IPS-18a (cell line): ENCODE measurements around the gene TCEAL8.
"Not testable (repeated sequence)": the region's sequence is repeated elsewhere in the genome, so short reads cannot be mapped to it uniquely, and the experiment has no call there.

Experiments used
- H3K27ac ChIP-seq: one replicate; pipeline ENCODE4 v1.5.1; 2013; ENCODE audit warnings: low read length
- H3K27me3 ChIP-seq: one replicate; pipeline ENCODE4 v1.6.1; 2013; ENCODE audit warnings: mild to moderate bottlenecking, low read length; ENCODE audit not compliant: control insufficient read depth, insufficient read depth
- H3K36me3 ChIP-seq: one replicate; pipeline ENCODE4 v1.6.1; 2013; ENCODE audit warnings: low read depth, low read length; ENCODE audit not compliant: control insufficient read depth
- H3K4me1 ChIP-seq: one replicate; pipeline ENCODE4 v1.6.1; 2013; ENCODE audit warnings: low read depth, low read length; ENCODE audit not compliant: control insufficient read depth
- H3K4me3 ChIP-seq: one replicate; pipeline ENCODE4 v1.5.1; 2013; ENCODE audit warnings: low read length
- H3K9ac ChIP-seq: one replicate; pipeline ENCODE4 v1.6.1; 2013; ENCODE audit warnings: mild to moderate bottlenecking, low read length, moderate library complexity
- H3K9me3 ChIP-seq: one replicate; pipeline ENCODE4 v1.6.1; 2013; ENCODE audit warnings: low read depth, low read length; ENCODE audit not compliant: control insufficient read depth

TCEAL8 gene

DNA sequence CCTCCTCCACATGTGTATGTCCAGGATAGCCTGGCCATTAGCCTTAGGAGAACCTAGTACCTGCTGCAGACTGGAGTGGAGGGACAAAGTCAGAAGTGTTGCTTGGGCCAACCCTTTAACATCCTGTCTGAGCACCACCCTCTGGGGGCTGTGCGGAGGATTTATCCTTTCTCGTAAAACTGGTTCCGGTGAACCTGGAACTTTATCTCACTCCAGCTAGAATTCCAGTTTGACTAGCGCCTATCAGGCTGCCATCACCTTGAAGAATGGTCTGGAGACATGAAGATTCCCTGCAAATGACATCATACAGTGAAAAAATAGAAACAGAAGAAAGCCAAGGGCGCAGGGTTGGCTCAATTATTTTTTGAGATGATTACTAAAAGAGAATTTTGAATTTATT lies 4.0 kb downstream of the TCEAL8 start:
- Histone ChIP-seq H3K9me3 (no peaks in the 10 kb centered on the region), H3K27me3 (no peaks in the 10 kb centered on the region), H3K9ac (no peak overlapping the region), H3K36me3 (peaks cover 18% of the 10 kb centered on the region), H3K4me1 (peaks cover 17% of the 10 kb centered on the region), H3K4me3 (no peak overlapping the region), H3K27ac (no peak overlapping the region)

DNA sequence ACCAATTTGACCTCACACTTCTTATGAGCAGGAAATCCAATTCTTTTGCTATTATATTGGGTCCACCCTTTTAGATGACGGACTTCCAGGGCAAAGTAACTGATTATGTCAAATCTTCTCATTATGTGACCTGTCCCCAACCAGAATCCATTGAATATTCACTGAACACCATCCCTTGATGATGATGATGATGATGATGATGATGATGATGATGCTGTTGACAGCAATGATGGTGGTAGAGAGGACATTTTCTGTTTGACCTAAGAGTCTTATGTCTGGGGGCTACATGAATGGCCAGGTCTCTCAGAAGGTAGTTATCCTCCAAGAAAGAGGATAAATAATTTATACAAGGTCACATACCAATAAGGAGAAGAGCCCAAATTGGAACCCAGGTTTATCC lies 5.2 kb downstream of the TCEAL8 start:
- Histone ChIP-seq H3K27me3 (no peaks in the 10 kb centered on the region), H3K36me3 (peaks cover 18% of the 10 kb centered on the region), H3K9me3 (no peaks in the 10 kb centered on the region), H3K9ac (no peak overlapping the region), H3K4me3 (no peak overlapping the region), H3K4me1 (peaks cover 9% of the 10 kb centered on the region), H3K27ac (no peak overlapping the region)

DNA sequence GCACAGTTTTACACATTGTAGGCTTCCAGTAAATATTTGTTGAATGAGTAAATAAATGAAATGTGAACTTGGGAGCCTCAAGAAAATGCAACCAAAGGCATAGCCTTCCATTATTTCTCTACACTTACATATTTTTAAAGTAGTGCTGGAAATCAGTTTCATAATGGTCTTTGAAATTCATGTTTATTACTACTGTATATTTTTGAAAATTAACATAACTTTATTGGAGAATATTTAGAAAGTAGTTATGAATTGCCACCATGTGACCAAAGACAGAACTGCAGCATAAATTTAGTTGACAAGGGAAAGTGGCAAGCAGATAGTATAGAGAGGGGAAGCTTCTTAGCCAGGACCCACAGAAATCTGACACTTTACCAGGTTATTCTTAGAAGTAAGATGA lies 6.4 kb downstream of the TCEAL8 start:
- no peak overlapping the region for H3K9ac ChIP-seq

DNA sequence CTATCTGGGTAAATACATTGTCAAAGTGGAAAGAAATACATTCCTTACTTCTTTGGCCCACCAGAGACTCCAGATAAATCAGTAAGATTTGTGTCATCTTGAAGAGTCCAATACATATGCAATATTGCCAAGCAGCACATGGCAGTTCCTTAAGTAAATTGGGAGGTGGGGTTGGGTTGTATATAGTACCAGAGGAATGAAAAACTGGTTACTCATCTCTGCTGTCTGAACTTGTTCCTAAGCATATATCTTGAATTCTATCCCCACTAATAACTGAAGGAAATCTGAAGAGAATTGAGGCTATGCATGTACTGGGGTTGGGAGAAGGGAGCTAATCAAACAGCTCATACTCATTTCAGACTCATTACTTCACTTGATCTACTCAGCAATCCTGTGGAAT lies 14.8 kb downstream of the TCEAL8 start:
- H3K36me3 ChIP-seq = no peaks in the 10 kb centered on the region
- no peak overlapping the region for H3K27ac ChIP-seq
- H3K9me3 ChIP-seq = no peaks in the 10 kb centered on the region
- no peaks in the 10 kb centered on the region for H3K27me3 ChIP-seq
- no peak overlapping the region for H3K4me3 ChIP-seq
- no peaks in the 10 kb centered on the region for H3K4me1 ChIP-seq
- no peak overlapping the region for H3K9ac ChIP-seq

More for the DNA sequence above, 6.4 kb downstream of the TCEAL8 start:
- Histone ChIP-seq H3K4me1 (peaks cover 8% of the 10 kb centered on the region), H3K27ac (no peak overlapping the region), H3K36me3 (peaks cover 16% of the 10 kb centered on the region), H3K9me3 (no peaks in the 10 kb centered on the region), H3K4me3 (no peak overlapping the region), H3K27me3 (no peaks in the 10 kb centered on the region)

DNA sequence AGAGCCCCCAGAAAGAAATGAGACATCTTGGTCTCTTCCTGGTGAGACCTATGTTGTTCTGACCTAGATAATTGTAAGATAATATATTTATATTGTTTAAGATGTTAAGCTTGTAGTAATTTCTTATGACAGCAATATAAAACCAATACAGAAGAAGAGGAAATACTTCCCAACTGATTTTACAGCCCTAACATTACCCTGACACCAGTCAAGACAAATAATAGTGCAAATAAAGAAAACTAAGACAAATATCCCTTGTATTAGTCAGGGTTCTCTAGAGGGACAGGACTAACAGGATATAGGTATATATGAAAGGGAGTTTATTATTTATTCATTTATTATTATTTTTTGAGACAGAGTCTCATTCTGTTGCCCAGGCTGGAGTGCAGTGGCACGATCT lies 18.7 kb downstream of the TCEAL8 start:
- H3K9ac ChIP-seq = no peak overlapping the region
- H3K27ac ChIP-seq = no peak overlapping the region

DNA sequence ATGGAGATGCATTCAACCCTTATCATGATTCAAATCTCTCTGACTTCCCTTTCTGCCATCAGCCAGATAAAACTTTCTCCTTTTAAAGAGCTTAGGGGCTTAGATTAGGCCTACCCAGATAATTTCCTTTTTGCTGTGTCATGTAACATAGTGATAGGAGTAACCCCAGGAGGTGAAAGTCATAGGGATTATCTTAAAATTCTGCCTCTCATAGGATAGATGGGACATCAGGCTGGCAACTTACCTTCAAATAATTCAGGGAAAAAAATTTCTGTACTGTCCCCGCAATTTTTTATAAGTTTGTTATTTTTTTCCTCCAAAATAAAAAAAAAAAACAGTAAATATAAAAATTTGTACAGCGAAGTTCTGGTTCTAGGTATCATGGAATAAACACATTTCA lies 19.3 kb downstream of the TCEAL8 start:
- not testable (repeated sequence) for H3K4me3 ChIP-seq

More for the DNA sequence above, 18.7 kb downstream of the TCEAL8 start:
- H3K4me1 ChIP-seq = no peaks in the 10 kb centered on the region
- H3K4me3 ChIP-seq = no peak overlapping the region
- no peaks in the 10 kb centered on the region for H3K36me3 ChIP-seq
- no peaks in the 10 kb centered on the region for H3K27me3 ChIP-seq
- H3K9me3 ChIP-seq = no peaks in the 10 kb centered on the region

DNA sequence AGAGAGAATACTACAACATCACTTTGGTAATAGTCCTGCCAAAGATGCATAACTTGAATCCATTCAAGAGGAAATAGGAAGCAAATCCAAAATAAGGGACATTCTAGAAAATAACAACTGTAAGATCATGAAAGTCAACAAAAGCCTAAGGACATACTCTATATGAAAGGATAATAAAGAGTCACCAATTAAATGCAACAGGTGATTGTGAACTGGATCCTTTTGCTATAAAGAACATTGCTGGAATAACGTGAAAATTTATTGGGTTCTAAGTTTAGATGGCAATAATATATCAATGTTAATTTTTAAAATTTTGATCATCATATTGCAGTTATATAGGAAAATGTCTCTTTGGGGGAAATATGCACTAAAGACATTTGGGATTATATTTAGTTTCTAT lies 20.1 kb downstream of the TCEAL8 start:
- Histone ChIP-seq H3K36me3 (no peaks in the 10 kb centered on the region), H3K9me3 (no peaks in the 10 kb centered on the region), H3K4me3 (no peak overlapping the region), H3K9ac (no peak overlapping the region), H3K27me3 (no peaks in the 10 kb centered on the region), H3K4me1 (no peaks in the 10 kb centered on the region), H3K27ac (no peak overlapping the region)

More for the DNA sequence above, 19.3 kb downstream of the TCEAL8 start:
- not testable (repeated sequence) for H3K27me3 ChIP-seq, H3K4me1 ChIP-seq, H3K36me3 ChIP-seq, H3K9ac ChIP-seq, H3K9me3 ChIP-seq, H3K27ac ChIP-seq

DNA sequence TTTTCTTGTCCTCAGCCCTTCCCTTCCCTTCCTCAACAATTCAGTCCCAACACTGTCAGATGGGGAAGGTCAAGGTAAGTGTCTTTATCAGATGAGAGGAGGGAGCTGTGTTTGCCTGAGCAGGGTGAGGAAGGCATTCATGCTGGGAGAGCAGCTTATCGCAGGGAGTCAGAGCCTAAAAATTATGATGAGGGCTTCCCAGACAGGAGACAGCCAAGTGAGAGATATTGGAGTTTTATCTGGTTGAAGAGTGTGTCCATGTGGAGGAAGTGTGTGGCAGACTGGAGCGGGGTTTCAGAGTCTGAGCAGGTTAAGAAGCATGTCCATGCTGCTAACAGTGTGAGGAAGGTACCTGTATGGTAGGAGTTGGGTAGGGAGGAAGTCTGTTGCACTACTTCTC lies 21.7 kb downstream of the TCEAL8 start:
- Histone ChIP-seq H3K36me3 (no peaks in the 10 kb centered on the region), H3K27ac (no peak overlapping the region), H3K9me3 (no peaks in the 10 kb centered on the region), H3K9ac (no peak overlapping the region), H3K4me3 (no peak overlapping the region), H3K27me3 (no peaks in the 10 kb centered on the region), H3K4me1 (no peaks in the 10 kb centered on the region)

DNA sequence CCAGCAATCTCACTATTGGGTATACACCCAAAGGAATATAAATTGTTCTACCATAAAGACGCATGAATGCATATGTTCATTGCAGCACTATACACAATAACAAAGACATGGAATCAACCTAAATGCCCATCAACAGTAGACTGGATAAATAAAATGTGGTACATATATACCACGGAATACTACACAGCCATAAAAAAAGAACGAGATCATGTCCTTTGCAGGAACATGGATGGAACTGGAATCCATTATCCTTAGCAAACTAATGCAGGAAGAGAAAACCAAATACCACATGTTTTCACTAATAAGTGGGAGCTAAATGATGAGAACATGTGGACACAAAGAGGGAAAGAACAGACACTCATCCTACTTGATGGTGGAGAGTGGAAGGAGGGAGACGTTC lies 29.0 kb downstream of the TCEAL8 start:
- H3K27me3 ChIP-seq, H3K27ac ChIP-seq: not testable (repeated sequence)

DNA sequence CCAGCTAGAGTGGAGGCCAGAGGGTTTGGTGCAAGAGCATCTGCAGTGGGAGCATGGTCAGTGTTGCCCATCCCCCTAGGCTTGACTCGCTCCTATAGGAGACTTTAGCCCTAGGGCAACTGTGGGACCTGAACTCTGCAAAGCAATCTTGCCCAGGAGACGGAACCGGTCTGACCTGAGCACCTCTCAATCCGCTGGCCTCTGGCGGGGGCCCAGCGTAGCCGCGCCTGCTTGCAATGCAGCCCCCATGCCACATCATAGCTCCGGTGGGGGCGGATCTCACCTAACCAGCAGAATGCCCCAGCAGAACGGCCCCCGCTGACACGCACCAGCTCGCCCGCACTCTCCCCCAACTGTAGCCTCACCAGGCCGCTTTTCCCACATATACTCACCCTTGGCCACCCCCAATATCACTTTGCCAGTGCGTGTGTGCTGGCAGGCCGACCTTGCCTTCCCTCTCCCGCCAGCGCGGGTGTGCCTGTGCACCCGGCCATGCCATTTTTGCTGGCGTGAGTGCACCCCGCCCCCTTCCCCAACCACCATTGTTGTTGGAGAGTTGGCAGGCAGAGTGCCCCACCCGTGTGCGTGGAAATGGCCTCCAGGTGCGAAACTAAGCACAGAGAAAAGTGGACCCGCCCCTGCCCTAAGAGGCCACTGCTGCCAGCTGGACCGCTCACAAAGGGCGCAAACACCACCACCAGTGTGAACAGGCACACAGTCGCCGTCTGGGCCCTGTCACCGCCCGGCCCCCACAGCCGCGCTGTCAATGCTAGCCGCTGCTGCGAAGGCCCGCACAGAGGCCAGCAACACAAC lies 34.2 kb downstream of the TCEAL8 start:
- no peaks in the 10 kb centered on the region for H3K27me3 ChIP-seq
- peaks cover 10% of the 10 kb centered on the region for H3K36me3 ChIP-seq
- no peak overlapping the region for H3K4me3 ChIP-seq
- no peaks in the 10 kb centered on the region for H3K9me3 ChIP-seq
- no peak overlapping the region for H3K27ac ChIP-seq
- H3K9ac ChIP-seq = no peak overlapping the region
- H3K4me1 ChIP-seq = peaks cover 14% of the 10 kb centered on the region

More for the DNA sequence above, 29.0 kb downstream of the TCEAL8 start:
- H3K4me3 ChIP-seq, H3K36me3 ChIP-seq, H3K4me1 ChIP-seq, H3K9ac ChIP-seq, H3K9me3 ChIP-seq: not testable (repeated sequence)

DNA sequence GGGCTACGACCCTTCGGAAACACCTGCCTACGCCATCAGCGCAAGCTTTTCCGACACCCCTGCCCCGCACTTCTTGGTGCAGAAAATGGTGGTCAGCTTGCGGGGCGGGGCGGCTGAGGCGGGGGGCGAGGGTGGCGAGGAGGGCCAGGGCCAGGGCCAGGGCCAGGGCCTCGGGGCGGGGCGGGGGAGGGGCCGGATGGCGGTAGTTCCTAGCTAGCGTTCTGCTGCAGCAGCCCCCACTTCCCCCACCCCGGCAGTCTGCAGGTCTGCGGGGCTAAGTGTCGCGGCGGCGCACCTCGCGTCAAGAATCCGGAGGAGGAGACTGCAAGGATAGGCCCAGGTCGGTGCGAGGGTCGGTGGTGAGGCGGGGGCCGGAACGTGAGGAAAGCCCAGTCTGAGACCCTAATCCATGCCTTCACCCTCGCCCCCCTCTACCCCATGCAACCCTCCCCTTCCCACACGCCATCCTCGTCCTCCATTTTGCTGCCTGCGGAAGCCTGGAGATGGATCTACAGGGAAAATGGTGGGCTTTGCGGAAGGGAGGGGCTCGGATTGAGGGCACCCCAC lies 39.4 kb downstream of the TCEAL8 start:
- H3K9me3 ChIP-seq = no peaks in the 10 kb centered on the region
- H3K27me3 ChIP-seq = no peaks in the 10 kb centered on the region
- peak overlapping the region; percentile 92 for H3K9ac ChIP-seq
- peak overlapping the region; percentile 89 for H3K27ac ChIP-seq
- H3K4me3 ChIP-seq = peak overlapping the region; percentile 85
- H3K36me3 ChIP-seq = peaks cover 10% of the 10 kb centered on the region
- H3K4me1 ChIP-seq = peaks cover 18% of the 10 kb centered on the region

DNA sequence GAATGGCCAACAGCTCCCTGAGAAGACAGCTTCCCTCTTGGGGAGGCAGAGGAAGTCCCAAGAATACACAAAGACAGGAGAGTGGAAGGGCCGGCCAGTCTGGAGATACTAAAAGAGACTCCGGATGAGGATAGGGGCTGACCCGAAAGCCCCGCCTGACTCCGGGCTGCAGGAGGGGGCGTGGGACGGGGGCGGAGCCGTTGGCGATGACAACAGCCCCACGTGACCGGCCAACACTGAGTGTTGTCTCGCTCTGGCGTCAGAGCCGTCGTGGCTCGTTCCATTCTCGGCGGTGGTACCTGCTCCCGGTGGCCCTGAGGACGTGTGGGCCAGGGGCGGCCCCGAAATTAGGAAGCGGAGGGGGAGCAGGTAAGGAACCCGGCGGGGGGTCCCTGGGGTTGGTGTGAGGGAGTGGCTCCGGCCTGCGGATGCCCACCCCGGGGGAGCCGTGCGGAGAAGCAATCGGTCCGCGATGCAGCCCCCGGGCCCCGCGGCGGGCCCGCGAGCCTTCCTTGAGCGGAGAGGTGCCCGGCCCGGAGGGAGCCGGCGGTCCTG lies 40.0 kb downstream of the TCEAL8 start, which contains the start of gene BEX4:
Gene BEX4, plus strand, starts transcription at position 239 of the 555 bp plus-strand sequence. CDS start 1,046 bp downstream, outside the sequence.
- Histone ChIP-seq H3K27me3 (no peaks in the 10 kb centered on the region), H3K4me3 (peak within 1 kb of the TSS; percentile 85), H3K36me3 (peaks cover 10% of the 10 kb centered on the region), H3K27ac (peak within 1 kb of the TSS; percentile 89), H3K9ac (peak within 1 kb of the TSS; percentile 92), H3K4me1 (peaks cover 18% of the 10 kb centered on the region), H3K9me3 (no peaks in the 10 kb centered on the region)
